Right hindlimb (tissue), 1 donor: ENCODE data around the gene HK2.
"Not testable (repeated sequence)": the region's sequence is repeated elsewhere in the genome, so short reads cannot be mapped to it uniquely, and the experiment has no call there.

Experiments used
- DNase-seq: peaks from one replicate; pipeline ENCODE4 v3.0.0-alpha.2; 2018

The HK2 gene

DNA sequence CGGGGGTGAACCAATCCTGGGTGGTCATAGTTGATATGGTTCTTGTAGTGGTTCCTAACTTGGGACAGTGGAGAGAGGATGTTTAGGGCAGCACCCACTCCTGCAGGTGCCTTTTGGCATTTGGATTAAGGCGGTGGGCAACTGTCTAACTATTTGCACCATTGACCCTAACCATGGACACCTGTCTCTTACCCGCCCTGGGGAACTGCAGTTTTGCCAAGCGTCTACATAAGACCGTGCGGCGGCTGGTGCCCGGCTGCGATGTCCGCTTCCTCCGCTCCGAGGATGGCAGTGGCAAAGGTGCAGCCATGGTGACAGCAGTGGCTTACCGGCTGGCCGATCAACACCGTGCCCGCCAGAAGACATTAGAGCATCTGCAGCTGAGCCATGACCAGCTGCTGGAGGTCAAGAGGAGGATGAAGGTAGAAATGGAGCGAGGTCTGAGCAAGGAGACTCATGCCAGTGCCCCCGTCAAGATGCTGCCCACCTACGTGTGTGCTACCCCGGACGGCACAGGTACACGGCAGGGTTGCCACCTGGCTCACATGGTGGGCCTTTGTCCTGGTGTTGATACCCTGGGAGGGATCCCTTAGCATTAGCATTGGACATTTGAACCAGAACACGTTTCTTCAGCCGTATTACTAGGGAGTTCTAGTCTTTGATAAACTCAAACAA lies 46.3 kb downstream of the HK2 start:
- no peak for DNase-seq

DNA sequence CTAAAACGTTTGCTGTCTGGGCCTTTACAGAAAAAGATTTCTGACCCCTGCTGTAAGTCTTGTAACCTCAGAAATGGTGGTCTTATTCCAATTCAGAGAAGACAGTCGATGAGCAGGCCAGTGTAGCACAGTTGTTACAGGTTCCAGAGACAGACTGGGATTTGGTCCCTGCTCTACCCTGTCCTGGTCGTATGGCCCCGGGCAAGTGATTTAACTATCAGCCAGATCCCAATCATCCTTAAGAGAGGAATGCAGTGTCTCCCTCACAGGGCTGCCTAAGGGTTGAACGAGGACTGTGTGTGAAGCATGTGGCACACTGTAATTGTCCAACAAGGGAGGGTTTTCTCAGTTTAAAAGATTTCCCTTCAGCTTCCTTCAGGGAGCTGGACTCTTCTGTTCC lies 47.2 kb downstream of the HK2 start:
- no peak for DNase-seq

DNA sequence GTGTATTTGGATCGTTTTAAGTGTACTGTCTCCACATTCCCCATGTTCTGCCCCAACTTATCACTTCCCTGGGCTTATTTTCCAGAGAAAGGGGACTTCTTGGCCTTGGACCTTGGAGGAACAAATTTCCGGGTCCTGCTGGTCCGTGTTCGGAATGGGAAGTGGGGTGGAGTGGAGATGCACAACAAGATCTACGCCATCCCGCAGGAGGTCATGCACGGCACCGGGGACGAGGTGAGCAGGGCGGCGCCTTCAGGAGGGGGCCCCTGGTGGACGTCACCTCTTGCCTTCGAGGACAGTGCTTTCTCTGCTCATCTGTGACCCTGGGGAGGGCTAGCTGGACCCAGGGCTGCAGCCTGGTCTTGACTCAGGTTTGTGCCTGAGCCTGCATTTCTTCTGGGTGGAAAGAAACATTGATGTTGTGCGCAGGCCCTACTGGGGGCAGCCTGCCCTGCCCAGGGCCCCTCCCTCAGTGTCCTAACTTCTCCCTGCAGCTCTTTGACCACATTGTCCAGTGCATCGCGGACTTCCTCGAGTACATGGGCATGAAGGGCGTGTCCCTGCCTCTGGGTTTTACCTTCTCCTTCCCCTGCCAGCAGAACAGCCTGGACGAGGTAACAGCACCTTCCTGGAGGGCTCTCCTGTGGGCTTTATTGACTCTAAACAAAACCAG lies 47.8 kb downstream of the HK2 start:
- DNase-seq, result no peak

DNA sequence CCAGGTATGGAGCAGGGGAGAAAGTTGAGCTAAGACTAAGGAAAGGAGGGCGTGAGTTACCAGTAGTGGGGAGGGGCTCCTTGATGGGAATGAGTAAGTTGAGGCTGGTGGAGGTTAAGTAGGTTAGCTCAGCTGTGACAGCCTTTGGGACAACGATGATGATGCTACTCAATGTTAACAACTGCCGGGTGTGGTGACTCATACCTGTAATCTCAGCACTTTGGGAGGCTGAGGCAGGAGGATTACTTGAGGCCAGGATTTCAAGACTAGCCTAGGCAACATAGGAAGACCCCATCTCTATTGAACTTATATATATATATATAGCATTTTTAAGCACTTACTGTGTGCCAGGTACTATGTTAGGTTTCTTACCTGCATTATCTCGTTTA lies 48.4 kb downstream of the HK2 start:
- DNase-seq, result no peak

DNA sequence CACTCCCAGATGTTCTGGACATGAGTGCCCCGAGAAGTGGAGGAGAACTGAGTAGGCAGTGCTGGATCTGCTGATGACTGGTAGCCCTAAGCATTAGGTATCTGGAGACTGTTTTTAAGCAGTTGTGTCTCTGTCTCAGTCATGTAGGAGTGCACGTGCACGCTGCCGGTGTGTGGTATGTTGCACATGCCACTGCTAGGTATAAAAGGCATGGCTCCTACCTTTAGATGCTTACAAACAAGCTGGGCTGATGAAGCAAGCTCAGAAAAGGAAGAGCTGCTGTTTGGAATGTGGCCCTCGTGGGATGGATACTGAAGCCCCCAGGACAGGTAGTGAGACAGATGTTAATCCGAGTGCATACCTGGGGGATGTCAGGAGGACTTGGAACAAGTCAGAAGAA lies 49.1 kb downstream of the HK2 start:
- DNase-seq, result no peak

DNA sequence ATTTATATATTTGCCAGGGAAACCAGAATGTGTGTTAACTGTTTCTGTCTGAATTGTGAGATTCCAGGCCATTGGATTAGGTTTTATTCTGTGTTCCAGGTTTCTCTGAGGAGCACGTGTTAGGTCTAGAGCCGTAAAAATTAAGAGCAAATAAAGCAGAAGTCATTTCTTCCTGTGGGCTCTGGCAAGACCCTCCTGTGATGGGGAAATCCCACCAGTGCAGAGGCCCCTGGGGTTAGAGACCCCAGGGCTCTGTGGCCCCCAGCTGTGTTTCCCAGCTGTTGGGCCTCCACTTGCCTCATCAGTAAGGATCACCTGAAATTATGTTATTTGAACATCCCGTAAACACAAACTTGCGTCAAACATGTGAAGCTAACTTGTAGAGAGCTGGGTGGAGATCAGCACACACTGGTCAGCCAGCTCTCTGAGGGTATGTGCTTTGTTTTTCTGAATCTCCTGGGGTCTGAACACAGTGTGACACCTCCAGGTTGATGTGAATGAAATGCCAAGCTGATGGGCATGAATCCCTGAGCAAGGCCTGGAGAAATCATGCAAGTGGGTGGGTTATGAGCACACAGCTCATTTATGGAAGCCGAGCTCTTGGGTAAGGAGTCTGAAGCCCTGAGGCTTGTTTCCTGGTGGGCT lies 50.3 kb downstream of the HK2 start:
- no peak for DNase-seq

DNA sequence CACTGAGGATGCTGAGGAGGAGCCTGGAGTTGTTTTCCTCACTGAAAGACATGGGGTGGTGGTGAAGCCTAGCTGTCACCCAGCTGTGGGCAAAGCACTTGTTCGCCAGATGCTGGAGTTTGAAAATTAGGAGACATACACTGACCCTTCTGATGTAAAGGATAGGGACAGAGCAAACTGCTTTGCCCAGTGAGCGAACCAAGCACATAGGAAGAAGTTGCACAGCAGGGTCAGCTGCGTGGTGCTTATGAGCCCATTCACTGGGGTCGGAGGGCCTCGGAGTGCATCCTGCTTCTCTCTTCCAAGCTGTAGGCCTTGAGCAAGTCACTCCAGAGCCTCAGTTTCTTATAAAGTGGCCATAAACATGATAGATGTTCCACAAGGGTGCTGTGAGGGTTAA lies 50.9 kb downstream of the HK2 start:
- DNase-seq, result no peak

DNA sequence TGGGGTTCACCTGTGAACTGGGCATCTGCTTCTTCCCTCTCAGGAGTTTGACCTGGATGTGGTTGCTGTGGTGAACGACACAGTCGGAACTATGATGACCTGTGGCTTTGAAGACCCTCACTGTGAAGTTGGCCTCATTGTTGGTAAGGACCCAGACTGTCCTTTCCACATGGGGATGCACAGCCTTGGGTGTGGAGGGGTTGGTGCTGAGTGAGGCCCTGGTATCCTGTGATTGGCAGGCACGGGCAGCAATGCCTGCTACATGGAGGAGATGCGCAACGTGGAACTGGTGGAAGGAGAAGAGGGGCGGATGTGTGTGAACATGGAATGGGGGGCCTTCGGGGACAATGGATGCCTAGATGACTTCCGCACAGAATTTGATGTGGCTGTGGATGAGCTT lies 52.3 kb downstream of the HK2 start:
- DNase-seq, result no peak

DNA sequence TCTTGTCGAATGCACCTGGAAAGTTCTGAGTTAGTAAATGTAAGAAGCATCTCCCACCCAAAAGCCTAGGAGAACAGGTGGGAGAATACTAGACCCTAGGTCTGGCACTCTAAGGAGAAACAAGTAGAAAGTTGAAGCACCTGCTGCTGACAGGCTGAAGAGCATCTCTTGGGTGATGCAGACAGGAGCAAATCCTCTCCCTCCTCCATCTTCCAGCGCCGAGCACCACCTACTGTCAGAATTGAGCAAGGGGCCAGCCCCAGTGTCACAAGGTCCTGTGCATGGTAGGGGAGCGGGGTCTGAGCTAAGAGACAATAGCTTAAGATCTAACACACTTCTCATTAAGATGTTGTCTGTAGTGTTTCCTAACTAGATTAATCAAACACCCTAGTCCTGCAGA lies 52.9 kb downstream of the HK2 start:
- no peak for DNase-seq

DNA sequence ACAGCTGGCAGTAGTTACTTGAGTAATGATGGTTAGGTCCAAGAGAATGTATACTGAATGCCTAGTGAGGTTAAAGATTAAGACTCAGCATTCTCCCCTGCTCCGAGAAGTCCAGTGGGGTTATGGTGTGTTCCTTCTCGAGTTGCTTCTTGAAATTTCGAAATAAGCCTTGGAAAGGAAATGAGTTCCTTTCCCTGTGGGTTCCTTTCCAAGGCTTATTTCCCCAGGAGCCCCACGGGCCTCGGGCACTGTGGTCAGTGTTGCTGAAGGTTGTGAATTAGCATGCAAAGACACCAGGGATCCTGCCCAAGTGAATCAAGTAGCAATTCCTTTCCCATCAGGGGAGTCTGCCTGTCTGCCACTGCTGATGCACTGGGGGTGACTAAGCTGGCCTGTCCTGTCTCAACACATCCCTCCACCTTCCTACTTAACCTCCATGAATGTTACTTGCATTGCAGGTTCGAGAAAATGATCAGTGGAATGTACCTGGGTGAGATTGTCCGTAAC lies 53.6 kb downstream of the HK2 start:
- DNase-seq, result no peak

DNA sequence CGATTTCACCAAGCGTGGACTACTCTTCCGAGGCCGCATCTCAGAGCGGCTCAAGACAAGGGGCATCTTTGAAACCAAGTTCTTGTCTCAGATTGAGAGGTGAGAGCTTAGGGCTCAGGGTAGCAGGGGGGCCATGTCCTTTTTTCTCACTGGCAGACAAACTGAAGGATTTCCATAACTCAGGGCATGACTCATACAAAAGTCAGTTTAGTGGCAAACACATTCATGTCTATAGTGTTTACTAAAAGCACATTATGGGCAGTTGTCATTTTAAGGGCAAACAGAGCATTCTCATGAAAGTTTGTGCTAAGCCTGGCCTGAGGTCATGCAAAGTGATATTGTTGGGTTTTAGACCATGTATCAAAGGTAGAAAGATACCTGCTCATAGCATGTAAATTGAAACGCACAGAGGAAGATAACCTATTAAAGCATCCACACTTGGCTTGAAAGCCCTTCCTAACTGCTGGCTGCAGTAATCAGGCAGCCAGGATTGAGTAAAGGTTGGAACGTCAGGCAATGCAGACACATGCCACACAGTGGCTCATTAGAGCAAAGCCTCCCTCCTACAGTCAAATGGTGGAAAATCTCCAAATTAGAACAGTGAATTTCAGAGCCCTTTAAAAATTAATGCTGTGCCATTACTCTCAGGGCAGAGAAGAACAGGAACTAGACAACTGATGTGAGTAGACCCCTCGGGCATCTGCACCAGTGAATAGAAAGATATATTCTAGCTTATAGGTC lies 54.2 kb downstream of the HK2 start:
- DNase-seq, result no peak

DNA sequence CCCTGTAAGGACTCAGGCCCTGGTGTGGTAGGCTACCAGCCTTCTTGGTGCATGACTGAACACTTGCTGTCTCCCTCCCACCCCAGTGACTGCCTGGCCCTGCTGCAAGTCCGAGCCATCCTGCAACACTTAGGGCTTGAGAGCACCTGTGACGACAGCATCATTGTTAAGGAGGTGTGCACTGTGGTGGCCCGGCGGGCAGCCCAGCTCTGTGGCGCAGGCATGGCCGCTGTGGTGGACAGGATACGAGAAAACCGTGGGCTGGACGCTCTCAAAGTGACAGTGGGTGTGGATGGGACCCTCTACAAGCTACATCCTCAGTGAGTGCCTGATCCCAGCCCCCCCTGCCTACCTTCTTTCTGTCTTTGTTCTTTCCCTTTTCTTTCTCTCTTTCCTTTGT lies 55.2 kb downstream of the HK2 start:
- no peak for DNase-seq

DNA sequence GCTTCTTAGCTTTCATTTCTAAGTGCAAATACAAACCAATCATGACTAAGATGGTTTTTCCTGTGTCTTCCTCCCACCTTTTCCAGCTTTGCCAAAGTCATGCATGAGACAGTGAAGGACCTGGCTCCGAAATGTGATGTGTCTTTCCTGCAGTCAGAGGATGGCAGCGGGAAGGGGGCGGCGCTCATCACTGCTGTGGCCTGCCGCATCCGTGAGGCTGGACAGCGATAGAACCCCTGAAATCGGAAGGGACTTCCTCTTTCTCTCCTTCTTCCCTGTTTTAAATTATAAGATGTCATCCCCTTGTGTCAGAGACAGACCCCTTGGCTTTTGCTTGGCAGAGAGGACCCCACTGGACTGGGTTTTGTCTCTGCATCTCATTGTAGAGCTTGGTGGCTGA lies 56.8 kb downstream of the HK2 start:
- no peak for DNase-seq

DNA sequence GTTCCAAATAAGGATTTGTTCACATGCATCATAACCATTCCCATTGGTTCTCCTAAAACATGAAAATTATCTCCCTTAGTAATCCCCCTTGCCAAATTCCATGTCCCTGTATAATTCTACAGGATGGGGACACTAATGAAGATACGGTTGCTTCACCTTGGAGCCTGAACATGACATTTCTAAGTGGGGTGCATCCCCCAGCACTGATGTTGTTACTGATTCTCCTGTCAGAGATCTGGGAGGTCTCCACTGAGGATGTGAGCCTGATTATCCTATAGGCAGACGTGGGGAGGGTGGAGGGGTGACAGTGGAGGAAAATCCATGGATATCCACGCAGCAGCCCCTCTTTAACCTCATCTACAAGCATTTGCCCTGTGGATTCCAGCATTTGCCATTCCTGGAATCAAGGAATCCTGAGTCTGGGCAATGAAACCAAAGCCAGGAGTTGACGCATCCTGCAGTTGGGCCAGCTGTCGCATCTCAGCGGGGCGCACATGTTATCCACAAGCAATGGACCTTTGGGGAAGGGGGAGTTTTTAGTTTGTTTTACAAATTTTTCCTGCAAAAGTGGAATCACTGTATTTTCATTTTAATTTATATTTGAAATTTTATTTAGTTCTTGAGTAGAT lies 57.3 kb downstream of the HK2 start:
- DNase-seq, result no peak

DNA sequence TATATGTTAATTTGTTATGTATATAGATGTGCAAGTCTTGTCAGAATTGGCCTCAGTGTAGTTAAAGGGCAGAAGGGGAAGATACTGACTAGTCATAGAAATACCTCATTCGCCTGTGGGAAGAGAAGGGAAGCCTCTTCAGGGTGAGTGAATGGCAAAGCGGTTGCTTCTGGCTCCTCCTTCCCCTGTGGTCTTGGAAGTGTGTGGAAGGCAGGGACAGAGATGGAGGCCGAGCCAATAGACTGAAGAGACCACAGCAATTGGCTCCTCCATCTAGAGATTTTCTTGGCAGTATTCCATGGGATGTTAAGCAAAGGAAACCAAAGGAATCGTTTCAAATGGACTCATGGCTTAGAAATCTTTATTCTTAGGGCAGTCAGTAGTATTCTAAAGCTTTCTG lies 57.9 kb downstream of the HK2 start:
- DNase-seq, result not testable (repeated sequence)

DNA sequence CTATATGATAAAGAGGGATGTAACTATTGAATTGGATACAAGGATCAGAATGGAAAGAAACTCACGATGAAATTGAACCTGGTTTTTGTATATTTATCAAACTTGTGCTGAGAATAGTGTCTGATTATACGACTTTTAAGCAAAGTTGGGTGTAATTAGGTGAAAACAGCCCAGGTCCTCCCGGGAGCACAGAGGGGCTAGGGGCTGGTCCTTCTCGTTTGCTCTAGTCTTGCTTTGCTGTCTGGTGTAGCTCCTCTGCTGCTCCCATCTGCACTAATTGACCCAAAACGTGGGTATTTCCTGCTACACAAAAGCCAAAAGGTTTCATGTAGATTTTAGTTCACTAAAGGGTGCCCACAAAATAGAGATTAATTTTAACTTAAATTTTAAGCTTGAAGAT lies 58.7 kb downstream of the HK2 start:
- DNase-seq, result no peak

DNA sequence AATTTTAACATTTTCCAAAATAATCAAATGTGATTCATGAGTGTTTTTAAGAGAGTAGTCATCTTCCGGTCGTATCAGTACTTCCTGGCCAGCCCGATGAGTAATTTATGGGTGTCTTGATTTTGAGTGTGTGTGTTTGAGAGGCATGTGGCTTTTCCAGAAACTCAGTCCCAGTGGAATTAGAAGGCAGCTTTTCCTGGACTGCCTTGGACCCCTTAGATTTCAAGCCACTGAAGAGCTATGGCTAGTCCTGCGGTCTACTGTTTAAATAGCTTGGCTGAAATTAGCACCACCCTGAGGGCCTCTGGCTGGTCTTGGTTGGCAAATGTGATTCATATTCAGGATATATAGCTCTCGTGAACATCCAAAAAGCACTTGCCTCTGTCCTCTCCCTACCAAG lies 59.4 kb downstream of the HK2 start:
- DNase-seq, result no peak

DNA sequence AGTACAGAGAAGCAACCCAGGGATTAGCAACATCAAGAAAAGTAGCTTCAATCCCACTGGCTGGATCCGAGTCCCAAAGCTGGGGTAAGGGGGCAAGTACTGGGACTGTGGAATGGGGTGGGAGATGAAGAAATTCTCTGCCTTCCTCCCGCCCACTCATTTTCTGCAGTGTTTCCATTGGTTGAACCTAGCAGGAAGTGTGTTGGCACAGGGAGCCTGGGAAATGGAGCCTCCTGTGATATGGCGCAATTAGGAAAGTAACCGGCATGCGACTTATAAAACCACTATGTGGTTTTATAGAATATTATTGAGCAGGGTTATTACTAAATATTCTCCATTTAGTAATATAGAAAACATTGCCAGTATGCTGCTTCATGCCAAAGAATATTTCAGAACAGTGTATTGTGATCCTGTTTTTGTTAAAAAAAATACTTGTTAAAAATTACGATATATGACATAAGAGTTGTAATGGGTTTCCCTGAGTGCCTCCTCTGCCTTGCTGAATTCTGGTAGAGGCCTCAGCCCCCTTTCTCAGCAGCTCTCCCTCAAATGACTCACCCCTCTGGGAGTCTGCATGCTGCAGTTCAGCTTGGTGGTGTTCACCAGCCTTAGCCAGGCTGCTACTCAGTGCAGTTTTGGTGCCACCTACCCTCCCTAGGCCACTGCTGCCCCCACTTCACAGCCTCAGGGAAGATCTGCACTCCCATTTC lies 60.5 kb downstream of the HK2 start:
- DNase-seq, result no peak

DNA sequence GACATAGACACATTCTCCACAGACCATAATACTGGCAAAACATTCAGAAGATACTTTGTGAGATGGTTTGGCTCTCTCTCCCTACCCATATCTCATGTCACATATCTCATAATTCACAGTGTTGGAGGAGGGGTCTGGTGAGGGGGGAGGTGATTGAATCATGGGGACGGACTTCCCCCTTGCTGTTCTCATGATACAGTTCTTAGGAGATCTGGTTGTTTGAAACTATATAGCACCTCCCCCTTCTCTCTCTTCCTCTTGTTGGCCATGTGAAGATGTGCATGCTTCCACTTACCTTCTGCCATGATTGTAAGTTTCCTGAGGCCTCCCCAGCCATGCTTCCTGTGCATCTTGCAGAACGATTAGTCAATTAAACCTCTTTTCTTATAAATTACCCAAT lies 61.1 kb downstream of the HK2 start:
- DNase-seq, result no peak

DNA sequence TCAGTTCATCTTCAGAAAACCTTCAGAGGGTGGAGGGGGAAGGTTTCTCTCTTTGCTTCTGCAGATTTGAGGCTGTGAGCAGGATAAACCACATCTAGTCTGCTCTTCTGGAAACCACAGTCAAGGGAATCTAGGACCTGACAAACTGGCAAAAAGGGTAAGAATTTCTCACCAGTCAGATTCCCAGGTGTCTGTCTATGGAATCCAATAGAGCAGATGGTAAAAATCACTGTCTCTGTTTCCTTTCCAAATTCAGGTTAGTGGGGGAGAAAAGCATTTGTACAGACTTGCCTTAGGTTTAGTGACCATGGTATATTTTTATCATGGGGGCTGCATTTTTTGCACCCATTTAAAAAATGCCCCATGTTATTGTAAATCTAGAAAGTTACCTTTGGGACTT lies 62.3 kb downstream of the HK2 start:
- DNase-seq, result no peak

DNA sequence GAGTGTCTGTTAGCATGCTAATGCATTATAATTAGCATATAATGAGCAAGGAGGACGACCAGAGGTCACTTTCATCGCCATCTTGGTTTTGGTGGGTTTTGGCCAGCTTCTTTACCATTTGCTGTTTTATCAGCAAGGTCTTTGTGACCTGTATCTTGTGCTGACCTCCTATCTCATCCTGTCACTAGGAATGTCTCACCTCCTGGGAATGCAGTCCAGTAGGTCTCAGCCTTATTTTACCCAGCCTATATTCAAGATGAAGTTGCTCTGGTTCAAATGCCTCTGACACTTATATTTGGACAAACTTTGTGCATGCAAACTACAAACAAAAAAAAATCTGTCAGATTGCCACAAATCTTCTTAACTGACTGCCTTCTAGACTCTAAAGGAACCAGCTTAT lies 66.3 kb downstream of the HK2 start:
- not testable (repeated sequence) for DNase-seq

DNA sequence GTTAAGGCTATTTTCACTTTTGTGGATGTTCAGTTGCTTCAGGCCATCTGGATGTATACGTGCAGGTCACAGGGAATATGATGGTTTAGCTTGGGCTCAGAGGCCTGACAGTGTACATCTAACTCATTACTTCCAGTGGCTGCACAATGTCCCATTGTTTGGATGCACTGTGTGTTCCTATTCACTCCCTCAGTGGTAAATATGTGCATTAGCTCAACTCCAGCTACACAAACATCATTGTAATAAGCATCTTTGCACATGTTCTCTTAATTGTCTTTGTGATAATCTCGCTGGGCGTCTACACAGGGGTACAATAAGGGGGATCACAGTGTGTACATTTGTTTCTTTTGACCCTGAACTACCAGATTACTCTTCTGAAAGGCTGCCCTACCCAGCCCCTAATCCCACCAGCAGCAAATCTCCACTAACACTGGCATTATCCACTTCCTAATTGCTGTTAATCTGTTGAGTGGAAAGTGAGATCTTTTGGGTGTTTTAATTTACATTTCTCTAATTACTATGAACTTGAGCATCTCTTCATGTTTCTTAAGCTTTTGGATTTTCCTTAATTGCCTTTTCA lies 68.4 kb downstream of the HK2 start:
- DNase-seq, result no peak
